ENCODE data around the gene SUPT4H1. TPM values are rescaled to one million over a fixed set of nuclear protein-coding genes. Genes with fewer than 3 reads are reported as not detected.

SUPT4H1 gene
- total and polyA plus RNA-seq, 9 of the 15 experiments (the other 6 are each of a cell fraction or from before 2014, with no cell fraction given) = 62.1 to 320 (median 117) TPM

GRCh38 chr17:58331815-58332777, 19.9 kb downstream of the SUPT4H1 start (continued):
- no peak for TF ChIP-seq CTCFL (IDR thresholded peaks at IDR 0.05; ENCODE audit: borderline replicate concordance, insufficient read depth, low read depth, low read length, poor library complexity, severe bottlenecking)
- TF ChIP-seq RBM22 (IDR thresholded peaks at IDR 0.05; ENCODE audit: low read depth, low read length, poor library complexity, severe bottlenecking) = peak; percentile 99
- no peak for TF ChIP-seq ETV5 (CRISPR knock-in tag; IDR thresholded peaks at IDR 0.05; ENCODE audit: low read depth)
- TF ChIP-seq JUND (IDR thresholded peaks at IDR 0.05; ENCODE audit: borderline replicate concordance, low read depth, low read length) = no peak; the same call in 1 of the 2 replicates
- TF ChIP-seq JUND (tag; IDR thresholded peaks at IDR 0.05; ENCODE audit: borderline replicate concordance, low read depth, low read length) = peak; percentile 8; the same call in 1 of the 3 replicates
- TF ChIP-seq LARP7 (IDR thresholded peaks at IDR 0.05) = peak; percentile 52; the same call in 1 of the 2 replicates
- peak; percentile 95 for TF ChIP-seq POLR2G (IDR thresholded peaks at IDR 0.05; ENCODE audit: low read depth, low read length)
- TF ChIP-seq SNRNP70 (optimal IDR thresholded peaks at IDR 0.05; ENCODE audit: low read depth, low read length) = peak; percentile 99
- TF ChIP-seq PRPF4 (IDR thresholded peaks at IDR 0.05; ENCODE audit: insufficient read depth, low read depth, low read length, poor library complexity, severe bottlenecking) = peak; percentile 97
- peak; percentile 55 to 68; a peak in 1 of 4 replicates for TF ChIP-seq MLX (CRISPR knock-in tag; conservative IDR thresholded peaks at IDR 0.05)
- TF ChIP-seq MYBL2 (IDR thresholded peaks at IDR 0.05; ENCODE audit: low read depth) = 0 out of 2 replicates have a peak, but pooled peaks have one; percentile 49
- no peak for TF ChIP-seq MYBL2 (CRISPR knock-in tag; IDR thresholded peaks at IDR 0.05; ENCODE audit: borderline replicate concordance)
- TF ChIP-seq ZNF717 (CRISPR knock-in tag; IDR thresholded peaks at IDR 0.05) = peak; percentile 84; the same call in 1 of the 2 replicates
- TF ChIP-seq EP300 (IDR thresholded peaks at IDR 0.05; ENCODE audit: low read length) = peak; percentile 42; the same call in 1 of the 2 replicates
- TF ChIP-seq DACH1 (IDR thresholded peaks at IDR 0.05; ENCODE audit: partially characterized antibody) = no peak
- peak; percentile 93 for TF ChIP-seq MAX (CRISPR knock-in tag; IDR thresholded peaks at IDR 0.05)
- no peak for TF ChIP-seq MCM5 (IDR thresholded peaks at IDR 0.05; ENCODE audit: low read depth)
- TF ChIP-seq GMEB1 (CRISPR knock-in tag; IDR thresholded peaks at IDR 0.05) = peak; percentile 45; the same call in 1 of the 2 replicates
- no peak for TF ChIP-seq MTA1 (IDR thresholded peaks at IDR 0.05; ENCODE audit: borderline replicate concordance)
- TF ChIP-seq PTBP1 (IDR thresholded peaks at IDR 0.05; ENCODE audit: low read depth, low read length) = peak; percentile 89; the same call in 1 of the 2 replicates
- TF ChIP-seq ZNF445 (CRISPR knock-in tag; IDR thresholded peaks at IDR 0.05; ENCODE audit: low read depth) = no peak; the same call in 1 of the 2 replicates
